HG02610 (cell line): ENCODE results near the gene STAT6.

Experiments
- ATAC-seq: cut with Tn5 transposase; IDR thresholded peaks from one replicate; pipeline ENCODE4 v1.9.1; 2021; ENCODE audit warnings: mild to moderate bottlenecking, moderate library complexity; ENCODE audit not compliant: unreplicated experiment

The STAT6 gene

GRCh38 chr12:57146092-57146491 is 34.9 kb upstream of the STAT6 start:
- no peak for ATAC-seq

GRCh38 chr12:57145460-57146059 is 34.4 kb upstream of the STAT6 start:
- no peak for ATAC-seq

GRCh38 chr12:57143454-57143853 is 32.3 kb upstream of the STAT6 start:
- ATAC-seq = no peak

- no peak for ATAC-seq
Measured at GRCh38 chr12:57142727-57143126, 31.6 kb upstream of the STAT6 start.

GRCh38 chr12:57142121-57142520 is 31.0 kb upstream of the STAT6 start:
- ATAC-seq = no peak

GRCh38 chr12:57141249-57141648 is 30.1 kb upstream of the STAT6 start:
- ATAC-seq = no peak

GRCh38 chr12:57139796-57140649 is 28.9 kb upstream of the STAT6 start:
- ATAC-seq = no peak

- ATAC-seq = no peak
Measured at GRCh38 chr12:57138526-57139272, 27.5 kb upstream of the STAT6 start.

GRCh38 chr12:57135527-57136326 is 24.6 kb upstream of the STAT6 start:
- ATAC-seq = no peak

GRCh38 chr12:57134949-57135348 is 23.8 kb upstream of the STAT6 start:
- no peak for ATAC-seq

GRCh38 chr12:57133916-57134315 is 22.8 kb upstream of the STAT6 start:
- no peak for ATAC-seq

- ATAC-seq = no peak
Measured at GRCh38 chr12:57133013-57133569, 21.9 kb upstream of the STAT6 start.

- ATAC-seq = no peak
Measured at GRCh38 chr12:57131896-57132744, 21.0 kb upstream of the STAT6 start.

- no peak for ATAC-seq
Measured at GRCh38 chr12:57130941-57131340, 19.8 kb upstream of the STAT6 start.

- no peak for ATAC-seq
Measured at GRCh38 chr12:57129889-57130288, 18.7 kb upstream of the STAT6 start.

GRCh38 chr12:57129321-57129842 is 18.2 kb upstream of the STAT6 start:
- ATAC-seq = no peak

- ATAC-seq = no peak
Measured at GRCh38 chr12:57128519-57129247, 17.5 kb upstream of the STAT6 start.

GRCh38 chr12:57127726-57128518 is 16.8 kb upstream of the STAT6 start, which contains the start of gene LRP1:
Gene LRP1, plus strand, starts transcription at chr12:57128483. Its CDS starts 482 bp downstream, at chr12:57128965.
- no peak for ATAC-seq
